PC-3 (cell line): Measurements from ENCODE around the gene IER3. TPM values are rescaled to one million over a fixed set of nuclear protein-coding genes. Genes with fewer than 3 reads are reported as not detected.
"Not testable (repeated sequence)": the region's sequence is repeated elsewhere in the genome, so short reads cannot be mapped to it uniquely, and the experiment has no call there.

Source experiments
- ATAC-seq: fragments of 200-7000 bp; cut with Tn5 transposase; 2 replicates; pipeline ENCODE4 v1.9.1; 2020; ENCODE audit warnings: mild to moderate bottlenecking, moderate library complexity
- BruUV-seq: library from RNA; stranded (reverse); fragments of 400-500 nt; replicated peaks from 2 replicates; lab custom pipeline; 2021; lab: Mats Ljungman, UMichigan
- CTCF ChIA-PET: fragments of 300-600 bp; sonication (Branson Sonifier 250); formaldehyde crosslinking; loops from one replicate; lab custom pipeline; 2022; ENCODE audit warnings: antibody characterized with exemption; lab: Charles Lee
- POLR2A ChIA-PET: fragments of 300-600 bp; sonication (Branson Sonifier 250); formaldehyde crosslinking; loops from one replicate; lab custom pipeline; 2022; ENCODE audit warnings: antibody characterized with exemption; ENCODE audit not compliant: unreplicated experiment; lab: Charles Lee
- DNase-seq: peaks from one replicate; pipeline ENCODE4 v3.0.0-alpha.2; 2015
- H2AFZ ChIP-seq: fragments of 300-600 bp; sonication (generic); 2 replicates; pipeline ENCODE4 v1.6.0; 2016; ENCODE audit warnings: antibody characterized with exemption, low read length
- H3F3A ChIP-seq: fragments of 300-600 bp; sonication (generic); one replicate; pipeline ENCODE4 v1.6.0; 2017; ENCODE audit warnings: antibody characterized with exemption, low read length, control low read depth, mild to moderate bottlenecking; ENCODE audit not compliant: unreplicated experiment
- H3K27ac ChIP-seq: fragments of 300-600 bp; sonication (generic); 2 replicates; pipeline ENCODE4 v1.5.1; 2016; ENCODE audit warnings: mild to moderate bottlenecking, low read length
- H3K27me3 ChIP-seq: fragments of 300-600 bp; sonication (generic); 2 replicates; pipeline ENCODE4 v1.6.1; 2016; ENCODE audit warnings: low read length, mixed read lengths
- H3K36me3 ChIP-seq: fragments of 300-600 bp; sonication (generic); 2 replicates; pipeline ENCODE4 v1.6.1; 2016; ENCODE audit warnings: low read depth, mixed run types, low read length, mixed read lengths
- H3K4me1 ChIP-seq: fragments of 300-600 bp; sonication (generic); 2 replicates; pipeline ENCODE4 v1.5.1; 2016; ENCODE audit warnings: low read length; ENCODE audit not compliant: insufficient read depth
- H3K4me2 ChIP-seq: fragments of 300-600 bp; sonication (generic); 2 replicates; pipeline ENCODE4 v1.6.0; 2016; ENCODE audit warnings: low read length
- H3K4me3 ChIP-seq: fragments of 300-600 bp; sonication (generic); 2 replicates; pipeline ENCODE4 v1.5.1; 2016; ENCODE audit warnings: mild to moderate bottlenecking, low read length, mixed read lengths
- H3K79me2 ChIP-seq: fragments of 300-600 bp; sonication (generic); 2 replicates; pipeline ENCODE4 v1.6.1; 2017; ENCODE audit warnings: low read length, mixed read lengths
- H3K9ac ChIP-seq: fragments of 300-600 bp; sonication (generic); 2 replicates; pipeline ENCODE4 v1.6.0; 2016; ENCODE audit warnings: mild to moderate bottlenecking, low read length
- H3K9me2 ChIP-seq: fragments of 300-600 bp; sonication (generic); replicated peaks from 2 replicates; pipeline ENCODE4 v1.6.1; 2016; ENCODE audit warnings: mixed run types, low read length, mixed read lengths
- H3K9me3 ChIP-seq: fragments of 300-600 bp; sonication (generic); 2 replicates; pipeline ENCODE4 v1.6.1; 2016; ENCODE audit warnings: low read length, mixed read lengths
- H4K20me1 ChIP-seq: fragments of 300-600 bp; sonication (generic); 2 replicates; pipeline ENCODE4 v1.6.1; 2016; ENCODE audit warnings: low read length, mixed read lengths
- EZH2 ChIP-seq: fragments of 300-600 bp; sonication (generic); IDR thresholded peaks from one replicate; pipeline ENCODE4 v1.6.1; 2017; ENCODE audit warnings: antibody characterized with exemption, mild to moderate bottlenecking, low read length; ENCODE audit not compliant: unreplicated experiment
- EZH2phosphoT487 ChIP-seq: fragments of 300-600 bp; sonication (generic); IDR thresholded peaks from 2 replicates; pipeline ENCODE4 v1.6.1; 2018; ENCODE audit warnings: mild to moderate bottlenecking, antibody characterized with exemption, low read length, borderline replicate concordance
- intact Hi-C: fragments of 100-400 bp; cut with micrococcal nuclease; formaldehyde crosslinking; loops from 2 replicates; pipeline ENCODE4 v1.9.0; 2023
- total RNA-seq: library from RNA; depleted of rRNA; stranded (reverse); fragments of >200 nt; gene quantifications from 2 replicates; pipeline ENCODE4 v1.2.3, GENCODE V29; 2014
- TF ChIP-seq, protein P1 (sequence below): fragments of 300-600 bp; sonication (generic); conservative IDR thresholded peaks from 2 replicates; pipeline ENCODE4 v1.5.1; 2017; ENCODE audit warnings: antibody characterized with exemption, low read depth, mild to moderate bottlenecking, low read length

IER3 gene
- total RNA-seq, 1 experiment from 2014 or later: 1,173 TPM

DNA sequence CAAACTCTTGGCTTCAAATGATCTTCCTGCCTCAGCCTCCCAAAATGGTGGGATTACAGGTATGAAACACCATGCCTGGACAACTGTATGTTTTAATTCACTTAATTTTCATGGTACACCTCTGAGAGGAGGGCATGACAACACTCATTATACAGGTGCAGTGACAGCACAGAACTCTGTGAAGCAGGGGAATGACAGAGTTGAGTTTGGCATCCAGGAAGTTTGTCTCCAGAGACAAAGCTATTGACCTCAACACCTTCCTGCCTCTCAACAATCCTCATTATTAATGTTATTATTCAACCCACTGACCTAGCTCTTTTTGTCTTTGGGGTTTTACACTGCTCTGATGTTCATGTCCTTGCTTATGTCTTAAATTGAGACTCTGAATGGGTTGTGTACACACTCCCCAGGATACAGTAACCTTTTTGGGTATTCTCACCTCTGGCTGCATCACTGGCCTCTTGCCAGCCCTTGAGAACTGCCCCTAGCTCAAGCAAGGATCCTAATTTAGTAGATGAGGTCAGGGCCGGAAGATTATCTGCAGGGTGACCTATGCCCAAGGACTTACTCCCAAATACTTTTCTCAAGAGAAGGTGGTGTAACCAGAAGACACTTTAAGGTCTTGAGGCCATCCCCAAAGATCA is 13.0 kb upstream of the IER3 start:
- peaks cover 39% of the 10 kb centered on the region for H3K4me1 ChIP-seq
- no peak overlapping the region for H3K4me2 ChIP-seq
- intact Hi-C loops: no loop called here
- ChIA-PET CTCF (interaction anchor here (0.5 kb wide), 1 partner anchor 285 kb away, joined by 4 read pairs; no protein-coding TSS in a partner anchor), POLR2A (no interaction called here)
- no peaks in the 10 kb centered on the region for H3K36me3 ChIP-seq
- no peaks in the 10 kb centered on the region for H4K20me1 ChIP-seq
- H2AFZ ChIP-seq: no peak overlapping the region
- no peak overlapping the region for H3K27ac ChIP-seq
- TF ChIP-seq EZH2phosphoT487 (no peak), EZH2 (no peak)
- TF ChIP-seq, protein P1, sequence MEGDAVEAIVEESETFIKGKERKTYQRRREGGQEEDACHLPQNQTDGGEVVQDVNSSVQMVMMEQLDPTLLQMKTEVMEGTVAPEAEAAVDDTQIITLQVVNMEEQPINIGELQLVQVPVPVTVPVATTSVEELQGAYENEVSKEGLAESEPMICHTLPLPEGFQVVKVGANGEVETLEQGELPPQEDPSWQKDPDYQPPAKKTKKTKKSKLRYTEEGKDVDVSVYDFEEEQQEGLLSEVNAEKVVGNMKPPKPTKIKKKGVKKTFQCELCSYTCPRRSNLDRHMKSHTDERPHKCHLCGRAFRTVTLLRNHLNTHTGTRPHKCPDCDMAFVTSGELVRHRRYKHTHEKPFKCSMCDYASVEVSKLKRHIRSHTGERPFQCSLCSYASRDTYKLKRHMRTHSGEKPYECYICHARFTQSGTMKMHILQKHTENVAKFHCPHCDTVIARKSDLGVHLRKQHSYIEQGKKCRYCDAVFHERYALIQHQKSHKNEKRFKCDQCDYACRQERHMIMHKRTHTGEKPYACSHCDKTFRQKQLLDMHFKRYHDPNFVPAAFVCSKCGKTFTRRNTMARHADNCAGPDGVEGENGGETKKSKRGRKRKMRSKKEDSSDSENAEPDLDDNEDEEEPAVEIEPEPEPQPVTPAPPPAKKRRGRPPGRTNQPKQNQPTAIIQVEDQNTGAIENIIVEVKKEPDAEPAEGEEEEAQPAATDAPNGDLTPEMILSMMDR: no peak
- no TSS peak for BruUV-seq
- DNase-seq (no peak), ATAC-seq (no peak)
- no peak overlapping the region for H3K9ac ChIP-seq
- H3K4me3 ChIP-seq: no peak overlapping the region
- no peaks in the 10 kb centered on the region for H3K9me3 ChIP-seq
- H3K79me2 ChIP-seq: 0 out of 2 replicates have a peak, but pooled peaks cover 4% of the 10 kb centered on the region
- no peaks in the 10 kb centered on the region for H3K9me2 ChIP-seq
- H3K27me3 ChIP-seq: no peaks in the 10 kb centered on the region
- peaks cover 16% of the 10 kb centered on the region for H3F3A ChIP-seq

DNA sequence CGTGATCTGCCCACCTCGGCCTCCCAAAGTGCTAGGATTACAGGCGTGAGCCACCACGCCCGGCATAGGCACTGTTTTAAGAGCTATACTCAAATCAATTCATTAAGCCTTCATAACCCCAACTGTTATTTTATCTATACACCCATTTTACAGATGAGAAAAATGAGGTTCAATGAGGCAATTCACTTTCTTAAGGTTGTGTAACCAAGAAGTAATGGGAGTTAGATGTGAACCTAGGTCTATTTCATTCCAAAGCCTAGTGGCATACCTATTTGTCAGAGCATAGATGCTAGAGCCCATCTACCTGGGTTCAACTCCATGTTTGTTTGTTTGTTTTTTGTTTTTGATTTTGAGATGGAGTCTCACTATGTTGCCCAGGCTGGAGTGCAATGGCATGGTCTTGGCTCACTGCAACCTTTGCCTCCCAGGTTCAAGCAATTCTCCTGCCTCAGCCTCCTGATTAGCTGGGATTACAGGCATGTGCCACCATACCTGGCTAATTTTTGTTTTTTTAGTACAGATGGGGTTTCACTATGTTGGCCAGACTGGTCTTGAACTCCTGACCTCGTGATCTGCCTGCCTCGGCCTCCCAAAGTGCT is 12.2 kb upstream of the IER3 start:
- POLR2A ChIA-PET, H2AFZ ChIP-seq, H4K20me1 ChIP-seq, H3K4me3 ChIP-seq, H3K27me3 ChIP-seq, intact Hi-C loops, H3K36me3 ChIP-seq, H3K79me2 ChIP-seq, H3K9me3 ChIP-seq, DNase-seq, H3K9me2 ChIP-seq, CTCF ChIA-PET, BruUV-seq, ATAC-seq, H3K4me2 ChIP-seq, H3K27ac ChIP-seq, H3K9ac ChIP-seq: not testable (repeated sequence)
- peaks cover 39% of the 10 kb centered on the region for H3K4me1 ChIP-seq
- H3F3A ChIP-seq: peaks cover 21% of the 10 kb centered on the region

DNA sequence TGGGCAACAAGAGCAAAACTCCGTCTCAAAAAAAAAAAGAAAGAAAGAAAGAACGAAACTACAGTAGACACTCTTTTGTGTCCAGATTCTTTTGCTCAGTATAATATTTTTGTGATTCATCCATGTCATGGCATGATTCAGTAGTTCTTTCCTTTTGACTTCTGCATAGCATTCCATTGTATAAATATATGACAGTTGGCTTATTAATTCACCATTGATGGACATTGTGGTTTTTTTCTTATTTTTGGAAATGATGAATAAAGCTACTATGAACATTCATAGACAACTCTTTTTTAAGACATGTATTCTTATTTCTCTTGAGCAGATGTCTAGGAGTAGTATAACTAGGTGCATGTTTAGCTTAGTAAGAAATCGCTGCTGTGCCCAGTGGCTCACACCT is 10.3 kb upstream of the IER3 start:
- Histone ChIP-seq H3F3A (peaks cover 23% of the 10 kb centered on the region), H3K79me2 (peaks cover 17% of the 10 kb centered on the region), H3K4me2 (peak overlapping the region; percentile 27; the same call in 1 of the 2 replicates), H3K4me3 (no peak overlapping the region), H3K9me3 (no peaks in the 10 kb centered on the region), H3K36me3 (no peaks in the 10 kb centered on the region), H3K27ac (peak overlapping the region; percentile 98), H3K9ac (peak overlapping the region; percentile 93), H3K4me1 (peaks cover 55% of the 10 kb centered on the region), H4K20me1 (no peaks in the 10 kb centered on the region), H3K27me3 (no peaks in the 10 kb centered on the region), H2AFZ (no peak overlapping the region), H3K9me2 (no peaks in the 10 kb centered on the region)
- TF ChIP-seq, protein P1: no peak
- no peak for TF ChIP-seq EZH2
- TF ChIP-seq EZH2phosphoT487: no peak
- DNase-seq: peak; percentile 81
- POLR2A ChIA-PET: interaction anchor here (0.5 to 1.1 kb wide), 3 partner anchors 27 to 140 kb away, joined by 6 to 32 read pairs (median 7); no protein-coding TSS in a partner anchor
- intact Hi-C loops: no loop called here
- ATAC-seq: no peak
- BruUV-seq: no TSS peak
- CTCF ChIA-PET: interaction anchor here (1.0 kb wide), 1 partner anchor 27 kb away, joined by 4 read pairs; no protein-coding TSS in a partner anchor
